GM12872 (cell line): ENCODE results near the gene PARD3.

ENCODE experiments used
- TF ChIP-seq, protein P1 (sequence below): IDR thresholded peaks from 3 replicates; pipeline ENCODE4 v1.5.1; 2011; ENCODE audit warnings: low read depth, mild to moderate bottlenecking, low read length, moderate library complexity; ENCODE audit not compliant: insufficient read depth

The PARD3 gene

DNA sequence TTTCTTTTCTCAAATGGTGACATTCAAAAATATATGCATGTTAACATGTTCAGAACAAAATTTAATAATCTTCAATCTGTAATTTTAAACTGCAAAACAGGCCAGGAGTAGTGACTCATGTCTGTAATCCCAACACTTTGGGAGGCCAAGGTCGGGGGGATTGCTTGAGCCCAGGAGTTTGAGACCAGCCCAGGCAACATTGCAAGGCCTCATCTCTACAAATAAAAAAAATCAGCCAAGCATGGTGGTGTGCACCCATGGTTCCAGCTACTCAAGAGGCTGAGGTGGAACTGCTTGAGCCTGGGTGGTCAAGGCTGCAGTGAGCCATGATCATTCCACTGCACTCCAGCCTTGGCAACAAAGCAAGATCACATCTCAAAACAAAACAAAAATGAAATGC lies 394.3 kb downstream of the PARD3 start:
- TF ChIP-seq, protein P1, sequence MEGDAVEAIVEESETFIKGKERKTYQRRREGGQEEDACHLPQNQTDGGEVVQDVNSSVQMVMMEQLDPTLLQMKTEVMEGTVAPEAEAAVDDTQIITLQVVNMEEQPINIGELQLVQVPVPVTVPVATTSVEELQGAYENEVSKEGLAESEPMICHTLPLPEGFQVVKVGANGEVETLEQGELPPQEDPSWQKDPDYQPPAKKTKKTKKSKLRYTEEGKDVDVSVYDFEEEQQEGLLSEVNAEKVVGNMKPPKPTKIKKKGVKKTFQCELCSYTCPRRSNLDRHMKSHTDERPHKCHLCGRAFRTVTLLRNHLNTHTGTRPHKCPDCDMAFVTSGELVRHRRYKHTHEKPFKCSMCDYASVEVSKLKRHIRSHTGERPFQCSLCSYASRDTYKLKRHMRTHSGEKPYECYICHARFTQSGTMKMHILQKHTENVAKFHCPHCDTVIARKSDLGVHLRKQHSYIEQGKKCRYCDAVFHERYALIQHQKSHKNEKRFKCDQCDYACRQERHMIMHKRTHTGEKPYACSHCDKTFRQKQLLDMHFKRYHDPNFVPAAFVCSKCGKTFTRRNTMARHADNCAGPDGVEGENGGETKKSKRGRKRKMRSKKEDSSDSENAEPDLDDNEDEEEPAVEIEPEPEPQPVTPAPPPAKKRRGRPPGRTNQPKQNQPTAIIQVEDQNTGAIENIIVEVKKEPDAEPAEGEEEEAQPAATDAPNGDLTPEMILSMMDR, result no peak

DNA sequence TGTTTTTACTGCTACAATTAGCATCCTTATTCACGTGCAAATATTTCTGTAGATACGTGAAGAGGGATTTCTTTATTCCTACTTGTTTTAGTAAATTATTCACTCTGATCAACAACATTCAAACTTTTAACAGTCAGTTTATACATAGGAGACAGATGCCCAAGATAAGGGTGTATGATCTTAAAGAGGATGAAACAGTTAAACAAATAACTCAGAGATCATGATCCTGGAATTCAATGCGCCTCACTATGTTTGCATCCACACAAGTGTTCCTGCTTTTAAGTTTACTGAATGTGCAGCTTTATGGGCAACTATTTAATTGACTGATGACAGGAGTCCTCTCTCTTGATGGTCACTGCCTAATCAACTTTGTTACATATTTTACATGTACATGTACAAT lies 394.8 kb downstream of the PARD3 start:
- TF ChIP-seq, protein P1, result no peak

DNA sequence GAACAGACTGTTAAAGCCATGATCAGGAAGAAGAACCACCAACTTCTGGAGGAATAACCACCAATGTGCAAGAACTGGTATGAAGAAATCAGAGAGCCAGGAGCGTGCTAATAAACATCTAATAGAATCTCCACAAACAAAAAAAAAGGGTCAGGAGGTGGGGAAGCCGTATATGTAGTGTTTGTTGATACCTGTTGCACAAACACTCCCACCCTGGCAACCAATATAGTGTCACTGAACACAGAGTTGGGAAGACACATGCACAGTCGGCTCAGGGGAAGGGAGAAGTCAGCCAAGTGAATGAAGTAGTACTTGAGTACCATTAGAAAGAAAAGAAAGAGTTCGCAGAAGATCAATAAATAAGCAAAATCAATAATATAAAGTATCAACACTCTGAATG lies 400.1 kb downstream of the PARD3 start:
- TF ChIP-seq, protein P1, result no peak

DNA sequence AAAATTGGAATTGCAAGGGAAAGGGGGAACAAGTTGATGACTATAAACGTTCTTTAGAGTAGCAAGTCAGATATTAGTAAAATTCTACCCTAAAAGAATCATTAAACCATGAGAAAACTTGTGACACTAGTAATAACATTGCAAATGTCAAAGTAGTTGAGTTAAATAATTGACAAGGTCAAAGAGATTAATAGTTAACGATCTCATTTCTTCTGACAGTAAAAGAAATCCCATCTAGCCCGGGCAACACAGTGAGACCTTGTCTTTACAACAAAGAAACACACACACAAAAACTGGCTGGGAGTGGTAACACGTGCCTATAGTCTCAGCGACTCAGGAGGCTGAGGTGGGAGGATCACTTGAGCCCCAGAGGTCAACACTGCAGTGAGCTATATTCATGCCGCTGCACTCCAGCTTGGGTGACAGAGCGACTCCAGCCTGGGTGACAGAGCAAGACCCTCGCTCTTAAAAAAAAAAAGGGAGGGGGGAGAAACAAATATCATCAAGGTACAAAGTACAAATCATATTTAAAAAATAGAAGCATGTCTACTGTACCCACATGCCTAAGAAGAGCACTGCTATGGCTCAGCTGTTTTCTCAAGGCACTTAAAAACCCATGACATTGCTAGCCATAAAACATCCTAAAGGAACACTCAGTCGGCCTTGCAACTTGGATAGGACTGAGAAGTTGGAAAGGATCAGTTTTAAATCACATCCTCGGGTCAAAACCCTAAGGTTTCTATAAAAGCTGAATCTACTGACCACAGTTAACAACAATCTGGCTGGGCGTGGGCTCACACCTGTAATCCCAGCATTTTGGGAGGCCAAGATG lies 401.1 kb downstream of the PARD3 start:
- TF ChIP-seq, protein P1, result no peak

DNA sequence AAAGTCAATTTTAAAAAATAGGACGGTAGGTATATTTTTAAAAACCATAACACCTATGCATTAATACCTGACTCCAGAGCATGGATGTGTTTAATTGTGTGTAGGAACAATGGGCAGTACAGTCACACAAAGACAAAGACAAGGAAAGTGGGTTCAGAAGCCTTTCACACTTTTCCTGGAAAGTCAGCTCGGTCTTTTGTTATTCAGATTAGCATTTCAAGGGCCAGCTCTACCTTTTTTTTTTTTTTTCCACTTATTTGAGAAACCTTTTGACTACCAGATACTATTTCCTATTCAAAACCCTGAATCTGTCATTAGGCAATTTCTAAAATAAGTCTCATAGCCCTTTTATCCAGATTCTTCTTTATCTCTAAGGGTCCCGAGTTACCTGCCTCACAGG lies 401.9 kb downstream of the PARD3 start:
- TF ChIP-seq, protein P1, result no peak

DNA sequence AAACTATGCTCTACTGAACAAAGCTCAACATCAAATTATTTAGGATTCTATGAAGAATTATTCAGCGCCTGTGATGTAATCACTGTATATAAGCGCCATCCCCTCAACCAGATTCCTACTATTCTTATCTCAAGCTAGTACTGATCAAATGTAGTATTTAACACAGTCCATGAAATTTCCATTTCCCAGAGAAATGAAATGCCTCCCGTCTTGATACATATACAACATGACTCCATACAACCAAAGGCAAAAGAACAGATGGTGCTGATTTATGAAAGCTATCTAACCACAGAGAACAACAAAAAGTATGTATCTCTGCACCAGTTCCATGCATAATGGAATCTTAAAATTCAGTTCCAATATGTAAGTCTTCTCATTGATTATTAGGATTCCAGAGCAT lies 406.1 kb downstream of the PARD3 start:
- TF ChIP-seq, protein P1, result no peak

DNA sequence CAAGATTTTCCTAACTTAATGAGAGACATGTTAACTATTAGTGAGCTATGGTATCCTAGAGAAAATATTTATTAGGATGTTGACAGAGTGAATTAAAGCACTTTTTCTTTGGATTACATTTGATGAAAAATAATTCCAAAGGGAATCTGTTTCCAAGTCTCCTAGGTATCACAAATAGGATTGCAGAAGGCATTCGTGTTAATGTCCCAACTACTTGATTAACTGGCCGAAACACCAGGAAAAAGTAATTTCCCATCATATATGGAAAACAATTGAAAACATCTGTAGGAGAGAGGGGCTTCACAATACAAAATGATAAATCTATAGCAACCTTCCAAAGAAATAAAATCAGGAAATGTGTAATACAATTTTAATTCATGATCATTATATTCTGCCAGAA lies 406.7 kb downstream of the PARD3 start:
- TF ChIP-seq, protein P1, result no peak
